ENCODE results near the gene CYP39A1. TPM values are rescaled to one million over a fixed set of nuclear protein-coding genes. Genes with fewer than 3 reads are reported as not detected.
"Not testable (repeated sequence)": the region's sequence is repeated elsewhere in the genome, so short reads cannot be mapped to it uniquely, and the experiment has no call there.

Gene CYP39A1
- total and polyA plus RNA-seq, 3 donors from 2014 or later, result 6.5 to 14.1 (median 13.5) TPM

DNA sequence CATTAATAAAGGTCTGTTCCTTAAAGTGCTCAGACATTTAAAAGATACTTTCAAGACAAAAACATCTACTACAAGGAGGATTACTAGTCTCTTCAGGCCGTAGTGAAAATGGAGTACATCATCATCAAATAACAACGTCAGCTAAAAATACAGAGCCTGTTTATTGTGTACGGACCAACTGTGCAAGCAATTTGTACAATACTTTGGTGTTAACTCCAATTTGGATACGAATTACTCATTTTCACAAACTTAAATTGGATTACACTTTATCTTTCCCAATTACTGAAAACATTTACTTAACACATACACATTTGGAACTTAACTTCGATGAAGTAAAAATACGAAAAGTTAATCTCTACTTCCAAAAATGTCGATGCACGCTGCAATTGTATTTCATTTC, 802 bp downstream of the CYP39A1 start:
- intact Hi-C loops (cut with DNase I; ENCODE audit: low total_unique reads), result no loop called here
- Histone ChIP-seq H3K27me3 (no peaks in the 10 kb centered on the region), H3K27ac (peak overlapping the region; percentile 89 to 91), H3K9me3 (no peaks in the 10 kb centered on the region), H3K4me1 (no peaks in the 10 kb centered on the region), H3K4me3 (peak overlapping the region; percentile 70 to 86), H3K36me3 (ENCODE audit: low read depth, missing control alignments) (no peaks in the 10 kb centered on the region)
- DNase-seq, result no peak
- WGBS, 2 donors, result 15 to 30% methylated on average over 8 of the region's 8 CpGs
- TF ChIP-seq, protein P1, sequence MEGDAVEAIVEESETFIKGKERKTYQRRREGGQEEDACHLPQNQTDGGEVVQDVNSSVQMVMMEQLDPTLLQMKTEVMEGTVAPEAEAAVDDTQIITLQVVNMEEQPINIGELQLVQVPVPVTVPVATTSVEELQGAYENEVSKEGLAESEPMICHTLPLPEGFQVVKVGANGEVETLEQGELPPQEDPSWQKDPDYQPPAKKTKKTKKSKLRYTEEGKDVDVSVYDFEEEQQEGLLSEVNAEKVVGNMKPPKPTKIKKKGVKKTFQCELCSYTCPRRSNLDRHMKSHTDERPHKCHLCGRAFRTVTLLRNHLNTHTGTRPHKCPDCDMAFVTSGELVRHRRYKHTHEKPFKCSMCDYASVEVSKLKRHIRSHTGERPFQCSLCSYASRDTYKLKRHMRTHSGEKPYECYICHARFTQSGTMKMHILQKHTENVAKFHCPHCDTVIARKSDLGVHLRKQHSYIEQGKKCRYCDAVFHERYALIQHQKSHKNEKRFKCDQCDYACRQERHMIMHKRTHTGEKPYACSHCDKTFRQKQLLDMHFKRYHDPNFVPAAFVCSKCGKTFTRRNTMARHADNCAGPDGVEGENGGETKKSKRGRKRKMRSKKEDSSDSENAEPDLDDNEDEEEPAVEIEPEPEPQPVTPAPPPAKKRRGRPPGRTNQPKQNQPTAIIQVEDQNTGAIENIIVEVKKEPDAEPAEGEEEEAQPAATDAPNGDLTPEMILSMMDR (IDR thresholded peaks at IDR 0.05), result no peak
- TF ChIP-seq POLR2A (IDR thresholded peaks at IDR 0.05), result no peak

DNA sequence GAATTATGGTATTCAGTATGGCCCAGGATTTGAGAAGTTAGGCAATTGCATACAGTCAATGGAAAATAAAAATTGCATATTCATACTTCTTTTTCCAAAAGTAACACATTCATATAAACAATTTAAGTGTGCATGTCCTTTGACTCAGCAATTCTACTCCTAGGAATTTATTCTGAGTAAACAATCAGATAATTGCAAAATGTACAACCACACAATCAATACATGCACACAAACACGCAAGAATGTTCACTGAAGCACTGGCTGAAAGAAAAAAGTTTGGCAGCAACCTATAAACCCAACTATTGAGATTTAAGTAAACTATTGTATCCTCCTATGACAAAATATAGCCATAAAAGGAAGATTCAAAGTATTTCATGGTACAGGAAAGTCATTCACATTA, 1.6 kb downstream of the CYP39A1 start:
- Histone ChIP-seq H3K27ac (peak overlapping the region in 1 of 2 donors; percentile 21), H3K4me1 (no peaks in the 10 kb centered on the region), H3K27me3 (no peaks in the 10 kb centered on the region), H3K4me3 (peak overlapping the region in 1 of 2 donors; percentile 86), H3K9me3 (no peaks in the 10 kb centered on the region), H3K36me3 (ENCODE audit: low read depth, missing control alignments) (no peaks in the 10 kb centered on the region)
- DNase-seq, result no peak
- WGBS, 2 donors, result 50 to 86% methylated on average over 1 of the region's 1 CpG
- intact Hi-C loops (cut with DNase I; ENCODE audit: low total_unique reads), result no loop called here
- no peak for TF ChIP-seq POLR2A (IDR thresholded peaks at IDR 0.05)
- TF ChIP-seq, protein P1 (IDR thresholded peaks at IDR 0.05), result no peak

DNA sequence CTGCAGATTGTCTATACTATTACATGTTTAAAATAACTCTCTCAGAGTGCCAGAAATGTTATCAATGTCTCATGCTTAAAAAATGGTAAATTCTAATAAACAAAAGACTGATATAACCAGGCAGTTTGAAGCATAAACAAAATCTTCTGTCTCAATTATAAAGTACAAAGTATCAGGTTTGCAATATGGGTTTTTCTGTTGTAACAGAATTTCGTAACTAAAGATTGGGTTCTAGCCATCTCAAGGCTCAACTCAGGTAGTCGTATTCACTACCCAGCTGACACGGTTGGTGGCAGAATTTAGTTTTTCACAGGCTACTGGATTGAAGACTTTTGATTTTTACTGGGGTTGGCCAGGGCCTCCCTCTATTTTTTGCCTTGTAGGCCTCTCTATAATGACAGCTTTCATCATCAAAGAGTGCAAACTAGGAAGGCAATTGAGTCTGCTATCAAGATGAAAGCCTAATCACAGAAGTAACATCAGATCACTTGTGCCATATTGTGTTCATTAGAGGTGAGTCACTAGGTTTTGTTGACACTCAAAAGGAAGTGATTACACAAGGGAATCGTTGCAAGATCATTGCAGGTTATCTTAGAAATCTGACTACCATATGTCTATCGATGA, 3.6 kb downstream of the CYP39A1 start:
- Histone ChIP-seq H3K27me3 (no peaks in the 10 kb centered on the region), H3K27ac (no peak overlapping the region), H3K4me1 (no peaks in the 10 kb centered on the region), H3K36me3 (ENCODE audit: low read depth, missing control alignments) (no peaks in the 10 kb centered on the region), H3K4me3 (no peak overlapping the region), H3K9me3 (no peaks in the 10 kb centered on the region)
- TF ChIP-seq, protein P1 (IDR thresholded peaks at IDR 0.05), result no peak
- TF ChIP-seq POLR2A (IDR thresholded peaks at IDR 0.05), result no peak
- DNase-seq, result no peak
- intact Hi-C loops (cut with DNase I; ENCODE audit: low total_unique reads), result no loop called here
- WGBS, 2 donors, result 62 to 74% methylated on average over 5 of the region's 5 CpGs

DNA sequence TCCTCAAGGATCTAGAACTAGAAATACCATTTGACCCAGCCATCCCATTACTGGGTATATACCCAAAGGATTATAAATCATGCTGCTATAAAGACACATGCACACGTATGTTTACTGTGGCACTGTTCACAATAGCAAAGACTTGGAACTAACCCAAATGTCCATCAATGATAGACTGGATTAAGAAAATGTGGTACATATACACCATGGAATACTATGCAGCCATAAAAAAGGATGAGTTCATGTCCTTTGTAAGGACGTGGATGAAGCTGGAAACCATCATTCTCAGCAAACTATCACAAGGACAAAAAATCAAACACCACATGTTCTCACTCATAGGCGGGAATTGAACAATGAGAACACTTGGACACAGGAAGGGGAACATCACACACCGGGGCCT, 4.5 kb downstream of the CYP39A1 start:
- H3K27me3 ChIP-seq; H3K4me1 ChIP-seq; H3K9me3 ChIP-seq; intact Hi-C loops (cut with DNase I; ENCODE audit: low total_unique reads); H3K36me3 ChIP-seq (ENCODE audit: low read depth, missing control alignments); H3K4me3 ChIP-seq; DNase-seq; H3K27ac ChIP-seq: not testable (repeated sequence)
- WGBS, 2 donors, result 83 to 88% methylated on average over 3 to 4 of the region's 4 CpGs

DNA sequence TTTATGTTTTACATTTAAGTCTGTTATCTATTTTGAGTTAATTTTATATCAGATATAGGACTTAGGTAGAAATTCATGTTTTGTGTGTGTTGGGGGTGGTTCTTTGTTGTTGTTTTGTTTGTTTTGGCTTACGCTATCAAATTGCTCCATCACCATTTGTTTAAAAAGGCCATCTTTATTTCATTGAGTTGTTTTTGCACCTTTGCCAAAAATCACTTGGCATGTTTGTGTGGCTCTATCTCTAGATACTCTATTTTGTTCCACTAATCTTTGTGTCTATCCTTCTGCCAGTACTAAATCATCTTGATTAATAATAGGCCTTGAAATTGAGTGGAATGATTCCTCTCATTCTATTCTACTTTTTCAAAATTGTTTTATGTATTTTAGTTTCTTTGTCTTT, 7.4 kb downstream of the CYP39A1 start:
- TF ChIP-seq POLR2A (IDR thresholded peaks at IDR 0.05), result no peak
- TF ChIP-seq, protein P1 (IDR thresholded peaks at IDR 0.05), result no peak
- Histone ChIP-seq H3K36me3 (ENCODE audit: low read depth, missing control alignments) (no peaks in the 10 kb centered on the region), H3K4me3 (no peak overlapping the region), H3K4me1 (no peaks in the 10 kb centered on the region), H3K27ac (no peak overlapping the region), H3K27me3 (no peaks in the 10 kb centered on the region), H3K9me3 (no peaks in the 10 kb centered on the region)
- intact Hi-C loops (cut with DNase I; ENCODE audit: low total_unique reads), result no loop called here
- 95 to 97% methylated on average over 1 of the region's 1 CpG for WGBS, 2 donors
- no peak for DNase-seq
